NCI-H187 (cell line): ENCODE data around the gene ATP2B2.
"Not testable (repeated sequence)": the region's sequence is repeated elsewhere in the genome, so short reads cannot be mapped to it uniquely, and the experiment has no call there.

Source experiments
- DNase-seq, 2 experiments: peaks; one replicate each; lab custom pipeline; 2025; lab: John Stamatoyannopoulos, UW

Gene ATP2B2

GRCh38 chr3:10382892-10383849 lies 122.2 kb downstream of the ATP2B2 start:
- no peak for DNase-seq

GRCh38 chr3:10382445-10382844 lies 122.9 kb downstream of the ATP2B2 start:
- DNase-seq = not testable (repeated sequence)

- DNase-seq = no peak
Observed at GRCh38 chr3:10381336-10381735, 124.0 kb downstream of the ATP2B2 start.

- no peak for DNase-seq
Observed at GRCh38 chr3:10380906-10381305, 124.5 kb downstream of the ATP2B2 start.

- DNase-seq = no peak
Observed at GRCh38 chr3:10379961-10380360, 125.4 kb downstream of the ATP2B2 start.

- no peak for DNase-seq
Observed at GRCh38 chr3:10379161-10379560, 126.2 kb downstream of the ATP2B2 start.

GRCh38 chr3:10378742-10379141 lies 126.6 kb downstream of the ATP2B2 start:
- DNase-seq = no peak

- DNase-seq = no peak
Observed at GRCh38 chr3:10378246-10378645, 127.1 kb downstream of the ATP2B2 start.

- no peak for DNase-seq
Observed at GRCh38 chr3:10377148-10377725, 128.1 kb downstream of the ATP2B2 start.

GRCh38 chr3:10376353-10376752 lies 129.0 kb downstream of the ATP2B2 start:
- no peak for DNase-seq

GRCh38 chr3:10375296-10376053 lies 129.9 kb downstream of the ATP2B2 start:
- no peak for DNase-seq

GRCh38 chr3:10374311-10374710 lies 131.1 kb downstream of the ATP2B2 start:
- DNase-seq = no peak

GRCh38 chr3:10373686-10374261 lies 131.6 kb downstream of the ATP2B2 start:
- no peak for DNase-seq

- DNase-seq = no peak
Observed at GRCh38 chr3:10371789-10372188, 133.6 kb downstream of the ATP2B2 start.

GRCh38 chr3:10371167-10371566 lies 134.2 kb downstream of the ATP2B2 start:
- no peak for DNase-seq

- no peak for DNase-seq
Observed at GRCh38 chr3:10370429-10370828, 135.0 kb downstream of the ATP2B2 start.

- no peak for DNase-seq
Observed at GRCh38 chr3:10368512-10368911, 136.9 kb downstream of the ATP2B2 start.

- DNase-seq = no peak
Observed at GRCh38 chr3:10367506-10367905, 137.9 kb downstream of the ATP2B2 start.

- DNase-seq = no peak
Observed at GRCh38 chr3:10366651-10367101, 138.7 kb downstream of the ATP2B2 start.

GRCh38 chr3:10365791-10366190 lies 139.6 kb downstream of the ATP2B2 start:
- no peak for DNase-seq

- DNase-seq = no peak
Observed at GRCh38 chr3:10365316-10365715, 140.1 kb downstream of the ATP2B2 start.

GRCh38 chr3:10364806-10365205 lies 140.6 kb downstream of the ATP2B2 start:
- no peak for DNase-seq
